ENCODE measurements around the gene APAF1.

APAF1 gene

DNA sequence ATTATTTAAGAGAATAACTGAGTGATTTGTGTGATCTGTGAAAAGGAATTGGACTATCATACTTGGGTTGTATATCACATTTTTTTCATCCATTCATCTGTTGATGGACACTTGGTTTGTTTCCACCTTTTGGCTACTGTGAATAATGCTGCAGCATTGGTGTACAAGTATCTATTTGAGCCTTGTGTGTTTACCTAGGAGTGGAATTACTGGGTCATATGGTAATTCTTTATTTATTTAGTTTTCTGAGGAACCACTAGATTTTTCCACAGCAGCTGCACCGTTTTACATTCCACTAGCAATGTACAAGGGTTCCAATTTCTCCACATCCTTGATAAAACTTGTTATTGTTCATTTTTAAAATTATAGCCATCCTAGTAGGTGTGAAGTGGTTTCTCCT is 56.1 kb downstream of the APAF1 start:
- TF ChIP-seq, protein P1, sequence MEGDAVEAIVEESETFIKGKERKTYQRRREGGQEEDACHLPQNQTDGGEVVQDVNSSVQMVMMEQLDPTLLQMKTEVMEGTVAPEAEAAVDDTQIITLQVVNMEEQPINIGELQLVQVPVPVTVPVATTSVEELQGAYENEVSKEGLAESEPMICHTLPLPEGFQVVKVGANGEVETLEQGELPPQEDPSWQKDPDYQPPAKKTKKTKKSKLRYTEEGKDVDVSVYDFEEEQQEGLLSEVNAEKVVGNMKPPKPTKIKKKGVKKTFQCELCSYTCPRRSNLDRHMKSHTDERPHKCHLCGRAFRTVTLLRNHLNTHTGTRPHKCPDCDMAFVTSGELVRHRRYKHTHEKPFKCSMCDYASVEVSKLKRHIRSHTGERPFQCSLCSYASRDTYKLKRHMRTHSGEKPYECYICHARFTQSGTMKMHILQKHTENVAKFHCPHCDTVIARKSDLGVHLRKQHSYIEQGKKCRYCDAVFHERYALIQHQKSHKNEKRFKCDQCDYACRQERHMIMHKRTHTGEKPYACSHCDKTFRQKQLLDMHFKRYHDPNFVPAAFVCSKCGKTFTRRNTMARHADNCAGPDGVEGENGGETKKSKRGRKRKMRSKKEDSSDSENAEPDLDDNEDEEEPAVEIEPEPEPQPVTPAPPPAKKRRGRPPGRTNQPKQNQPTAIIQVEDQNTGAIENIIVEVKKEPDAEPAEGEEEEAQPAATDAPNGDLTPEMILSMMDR (IDR thresholded peaks at IDR 0.05; ENCODE audit: low read length, missing control alignments), result no peak
- H3K4me3 ChIP-seq (replicated peaks; ENCODE audit: low read depth, low read length), result no peak overlapping the region
- no peak for DNase-seq (ENCODE audit: low read depth)

DNA sequence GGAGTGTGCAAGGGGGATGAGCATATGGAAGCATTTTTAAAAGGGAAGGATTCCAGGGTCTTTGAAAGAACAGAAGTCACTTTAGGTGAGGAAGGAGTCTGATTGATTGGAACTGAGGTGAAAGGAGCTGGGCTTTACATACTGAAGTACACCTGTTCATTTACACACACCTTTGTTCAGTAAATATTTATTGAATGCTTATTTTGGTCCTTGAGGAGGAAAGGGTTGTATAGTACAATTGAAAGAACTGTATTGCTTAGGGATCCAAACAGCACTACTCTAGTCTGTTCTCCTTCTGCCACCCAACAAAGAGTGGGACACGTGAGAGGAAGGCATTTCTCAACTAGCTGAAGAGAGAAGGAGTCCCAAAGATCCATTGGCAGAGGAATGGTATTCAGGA is 63.9 kb downstream of the APAF1 start:
- TF ChIP-seq, protein P1 (IDR thresholded peaks at IDR 0.05; ENCODE audit: low read length, missing control alignments), result no peak
- no peak for DNase-seq (ENCODE audit: low read depth)

DNA sequence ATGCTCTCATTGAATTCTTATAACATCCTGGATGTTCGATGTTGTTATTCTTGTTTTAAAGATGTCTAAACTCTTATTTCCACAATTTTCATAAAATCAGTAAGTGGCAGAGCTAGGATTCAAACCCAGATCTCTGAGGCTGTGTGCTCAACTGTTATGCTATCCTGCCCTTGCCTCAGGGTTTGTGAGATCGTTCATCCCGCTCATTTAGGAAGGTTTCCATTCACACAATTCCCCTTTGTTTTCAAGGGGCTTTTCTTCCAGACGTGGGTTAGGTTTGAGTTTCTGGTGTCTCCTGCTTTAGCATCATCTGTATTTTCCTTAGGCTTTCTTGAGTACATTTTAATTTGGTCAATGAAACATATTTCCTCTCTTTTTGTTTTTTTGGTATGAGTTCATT is 69.3 kb downstream of the APAF1 start:
- DNase-seq (ENCODE audit: low read depth), result no peak
- TF ChIP-seq, protein P1 (IDR thresholded peaks at IDR 0.05; ENCODE audit: low read length, missing control alignments), result no peak
- no peak overlapping the region for H3K4me3 ChIP-seq (replicated peaks; ENCODE audit: low read depth, low read length)

More for the DNA sequence above, 63.9 kb downstream of the APAF1 start:
- H3K4me3 ChIP-seq (replicated peaks; ENCODE audit: low read depth, low read length), result no peak overlapping the region

DNA sequence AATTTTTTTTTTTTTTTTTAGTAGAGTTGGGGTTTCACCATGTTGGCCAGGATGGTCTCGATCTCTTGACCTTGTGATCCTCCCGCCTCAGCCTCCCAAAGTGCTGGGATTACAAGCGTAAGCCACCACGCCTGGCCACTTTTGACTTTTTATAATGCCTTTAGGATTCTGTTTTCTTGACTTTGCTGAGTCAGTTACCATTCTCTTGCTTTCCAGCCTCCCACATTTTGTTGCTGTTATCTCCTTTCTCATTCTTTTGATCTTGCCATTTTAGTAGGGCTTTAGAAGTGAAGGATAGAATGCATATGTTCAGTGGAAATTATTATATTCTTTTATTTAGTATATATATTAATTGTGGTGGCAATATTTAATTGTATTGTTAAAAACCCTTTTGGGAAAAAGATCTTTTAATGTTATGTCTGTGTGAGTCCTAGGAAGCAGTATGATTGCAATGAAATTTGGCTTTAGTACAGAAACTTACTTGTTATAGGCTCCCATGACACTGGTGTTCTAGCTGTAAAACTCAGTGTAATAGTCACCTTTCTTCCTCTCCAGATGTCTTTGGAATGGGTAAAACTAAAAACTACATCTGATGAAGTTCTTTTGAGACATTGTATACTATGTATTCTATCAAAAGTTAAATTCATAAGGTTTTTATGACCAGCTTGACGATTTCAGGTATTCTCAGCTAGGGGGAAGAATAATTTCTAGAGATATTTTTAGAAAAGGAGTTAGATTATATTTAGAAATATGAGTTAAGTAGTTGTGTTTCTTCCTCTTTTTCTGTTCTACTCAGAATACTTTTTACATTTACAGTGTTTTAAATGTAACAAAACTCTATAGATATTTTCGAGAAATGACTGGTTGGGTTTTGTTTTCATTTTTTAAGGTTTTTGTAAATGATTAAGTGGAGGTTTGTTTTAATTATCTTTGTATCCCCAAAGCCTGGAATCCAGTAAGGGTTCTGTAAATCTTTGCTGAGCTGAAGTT is 74.7 kb downstream of the APAF1 start:
- no peak for DNase-seq (ENCODE audit: low read depth)
- H3K4me3 ChIP-seq (replicated peaks; ENCODE audit: low read depth, low read length), result no peak overlapping the region
- TF ChIP-seq, protein P1 (IDR thresholded peaks at IDR 0.05; ENCODE audit: low read length, missing control alignments), result no peak

DNA sequence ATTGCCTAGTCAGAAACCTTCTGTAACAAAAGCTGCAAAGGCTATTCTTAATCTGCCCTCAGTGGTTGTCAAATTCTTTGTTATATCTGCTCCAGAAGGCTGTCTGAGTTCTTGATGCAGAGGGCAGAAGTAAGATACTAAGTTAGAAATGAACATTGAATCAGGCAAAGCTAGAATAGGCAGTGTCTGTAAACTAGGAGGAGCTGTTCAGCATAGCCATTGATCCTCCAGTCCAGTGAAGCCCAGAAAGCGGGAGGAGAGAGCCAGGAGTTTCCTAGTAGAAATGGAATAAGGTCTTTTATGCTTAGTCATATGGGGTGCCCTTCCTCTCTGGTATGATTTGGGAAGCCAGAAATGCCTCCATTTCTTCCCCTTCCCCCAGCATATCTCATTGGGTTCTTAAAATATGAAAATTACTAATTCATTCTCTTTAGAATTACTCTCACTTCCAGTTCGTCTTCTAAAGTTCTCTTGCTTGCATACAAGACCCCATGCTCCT is 76.2 kb downstream of the APAF1 start:
- DNase-seq (ENCODE audit: low read depth), result no peak
- TF ChIP-seq, protein P1 (IDR thresholded peaks at IDR 0.05; ENCODE audit: low read length, missing control alignments), result no peak
- H3K4me3 ChIP-seq (replicated peaks; ENCODE audit: low read depth, low read length), result no peak overlapping the region

DNA sequence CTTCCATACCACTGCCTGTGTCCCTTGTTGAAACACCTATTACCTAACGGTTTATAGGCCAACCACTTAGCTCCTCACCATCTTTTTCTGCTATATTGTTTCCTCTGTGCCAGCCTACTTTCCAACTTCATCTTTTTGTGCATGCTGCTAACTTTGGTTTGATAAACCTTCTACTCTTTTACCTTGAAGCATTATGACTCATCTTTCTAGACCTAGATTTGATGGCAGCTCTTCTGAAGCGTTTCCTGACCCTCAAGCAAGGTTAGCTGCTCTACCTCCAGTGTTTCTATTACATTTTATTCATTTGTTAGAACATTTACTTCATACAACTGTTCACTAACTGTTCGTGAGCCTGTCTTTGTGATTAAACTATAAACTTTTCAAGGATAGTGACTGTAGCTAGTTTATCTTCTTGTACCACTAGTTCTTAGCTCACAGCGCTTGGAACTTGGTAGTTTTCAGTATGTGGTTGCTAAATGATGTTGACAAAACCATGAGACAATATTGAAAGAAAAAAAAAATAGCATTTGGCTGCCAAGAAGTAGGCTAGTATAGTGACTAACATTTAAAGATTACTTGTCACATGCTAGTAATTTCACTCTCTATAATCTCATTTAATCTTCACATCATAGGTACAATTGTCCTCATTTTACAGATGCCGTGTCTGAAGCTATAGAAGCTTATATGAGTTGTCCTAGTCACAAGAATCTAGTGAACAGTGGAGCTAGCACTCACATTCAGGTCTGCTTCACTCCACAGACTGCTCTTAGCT is 79.5 kb downstream of the APAF1 start:
- TF ChIP-seq, protein P1 (IDR thresholded peaks at IDR 0.05; ENCODE audit: low read length, missing control alignments), result no peak
- DNase-seq (ENCODE audit: low read depth), result no peak
- no peak overlapping the region for H3K4me3 ChIP-seq (replicated peaks; ENCODE audit: low read depth, low read length)

Data from fibroblast of pulmonary artery (primary cell).